SK-N-SH treated with all-trans-retinoic acid at 6 μM for 48 hours (cell line): ENCODE data around the gene PWWP2B.

Experiments
- ATAC-seq: fragments of 200-7000 bp; cut with Tn5 transposase; 3 replicates; pipeline ENCODE4 v1.9.1; 2020; ENCODE audit warnings: mild to moderate bottlenecking, moderate library complexity
- ARNTL ChIP-seq: fragments of 450-650 bp; formaldehyde crosslinking; IDR thresholded peaks from 2 replicates; pipeline ENCODE4 v1.5.0; 2020; ENCODE audit warnings: low read depth, mild to moderate bottlenecking, moderate library complexity, borderline replicate concordance
- BACH2 ChIP-seq: fragments of 250-450 bp; sonication (Bioruptor Pico); IDR thresholded peaks from 2 replicates; pipeline ENCODE4 v1.9.0; 2021; ENCODE audit warnings: mild to moderate bottlenecking, borderline replicate concordance
- CSDC2 ChIP-seq: fragments of 250-450 bp; sonication (Bioruptor Pico); IDR thresholded peaks from 2 replicates; pipeline ENCODE4 v1.5.0; 2020; ENCODE audit warnings: mild to moderate bottlenecking, moderate library complexity
- ESRRG ChIP-seq: fragments of 250-450 bp; sonication (Bioruptor Pico); IDR thresholded peaks from 2 replicates; pipeline ENCODE4 v1.6.1; 2021; ENCODE audit warnings: mild to moderate bottlenecking
- GLIS3 ChIP-seq: fragments of 250-450 bp; sonication (Bioruptor Pico); IDR thresholded peaks from 2 replicates; pipeline ENCODE4 v1.5.0; 2020; ENCODE audit warnings: mild to moderate bottlenecking, moderate library complexity
- ISL1 ChIP-seq: fragments of 250-450 bp; sonication (Bioruptor Pico); IDR thresholded peaks from 2 replicates; pipeline ENCODE4 v2.1.2; 2022; ENCODE audit warnings: mild to moderate bottlenecking, moderate library complexity
- OSR1 ChIP-seq: fragments of 250-450 bp; sonication (Bioruptor Pico); IDR thresholded peaks from 2 replicates; pipeline ENCODE4 v1.8.0; 2022; ENCODE audit warnings: moderate library complexity, mild to moderate bottlenecking, inconsistent platforms
- PPARA ChIP-seq: fragments of 250-450 bp; sonication (Bioruptor Pico); IDR thresholded peaks from 2 replicates; pipeline ENCODE4 v1.5.0; 2020; ENCODE audit warnings: mild to moderate bottlenecking, borderline replicate concordance
- RARB ChIP-seq: fragments of 250-450 bp; sonication (Bioruptor Pico); IDR thresholded peaks from 2 replicates; pipeline ENCODE4 v1.8.0; 2021; ENCODE audit warnings: mild to moderate bottlenecking, moderate library complexity
- SNAI2 ChIP-seq: fragments of 250-450 bp; sonication (Bioruptor Pico); IDR thresholded peaks from 2 replicates; pipeline ENCODE4 v1.5.0; 2020; ENCODE audit warnings: mild to moderate bottlenecking, moderate library complexity
- TCF4 ChIP-seq: fragments of 250-450 bp; sonication (Bioruptor Pico); IDR thresholded peaks from 2 replicates; pipeline ENCODE4 v1.8.0; 2021; ENCODE audit warnings: mild to moderate bottlenecking, moderate library complexity, borderline replicate concordance
- ZC3H10 ChIP-seq: fragments of 250-450 bp; sonication (Bioruptor Pico); IDR thresholded peaks from 2 replicates; pipeline ENCODE4 v1.5.1; 2021; ENCODE audit warnings: mild to moderate bottlenecking, moderate library complexity
- ZFP3 ChIP-seq: fragments of 250-450 bp; sonication (Bioruptor Pico); IDR thresholded peaks from 2 replicates; pipeline ENCODE4 v1.5.0; 2020; ENCODE audit warnings: mild to moderate bottlenecking, moderate library complexity
- ZFP30 ChIP-seq: fragments of 450-650 bp; formaldehyde crosslinking; IDR thresholded peaks from 2 replicates; pipeline ENCODE4 v1.5.0; 2022; ENCODE audit warnings: mild to moderate bottlenecking, moderate library complexity
- ZNF565 ChIP-seq: fragments of 450-650 bp; formaldehyde crosslinking; conservative IDR thresholded peaks from 2 replicates; pipeline ENCODE4 v1.5.0; 2020; ENCODE audit warnings: low read depth, mild to moderate bottlenecking, moderate library complexity
- ZNF70 ChIP-seq: fragments of 450-650 bp; formaldehyde crosslinking; IDR thresholded peaks from 2 replicates; pipeline ENCODE4 v1.5.0; 2020; ENCODE audit warnings: mild to moderate bottlenecking, moderate library complexity
- ZNF8 ChIP-seq: fragments of 450-650 bp; formaldehyde crosslinking; IDR thresholded peaks from 2 replicates; pipeline ENCODE4 v1.5.0; 2020; ENCODE audit warnings: mild to moderate bottlenecking, moderate library complexity
- TF ChIP-seq, protein P1 (sequence below): fragments of 250-450 bp; sonication (Bioruptor Pico); IDR thresholded peaks from 2 replicates; pipeline ENCODE4 v1.5.1; 2021; ENCODE audit warnings: mild to moderate bottlenecking, moderate library complexity
- TF ChIP-seq, protein P2 (sequence below): fragments of 250-450 bp; sonication (Bioruptor Pico); IDR thresholded peaks from 2 replicates; pipeline ENCODE4 v1.5.1; 2020; ENCODE audit warnings: low read depth, mild to moderate bottlenecking, moderate library complexity
- TF ChIP-seq, protein P3 (sequence below): fragments of 250-450 bp; sonication (Bioruptor Pico); IDR thresholded peaks from 2 replicates; pipeline ENCODE4 v1.8.0; 2021; ENCODE audit warnings: low read depth, mild to moderate bottlenecking, moderate library complexity, borderline replicate concordance
- TF ChIP-seq, protein P4 (sequence below): fragments of 250-450 bp; sonication (Bioruptor Pico); IDR thresholded peaks from 2 replicates; pipeline ENCODE4 v1.8.0; 2020; ENCODE audit warnings: mild to moderate bottlenecking, moderate library complexity, borderline replicate concordance

Gene PWWP2B

DNA sequence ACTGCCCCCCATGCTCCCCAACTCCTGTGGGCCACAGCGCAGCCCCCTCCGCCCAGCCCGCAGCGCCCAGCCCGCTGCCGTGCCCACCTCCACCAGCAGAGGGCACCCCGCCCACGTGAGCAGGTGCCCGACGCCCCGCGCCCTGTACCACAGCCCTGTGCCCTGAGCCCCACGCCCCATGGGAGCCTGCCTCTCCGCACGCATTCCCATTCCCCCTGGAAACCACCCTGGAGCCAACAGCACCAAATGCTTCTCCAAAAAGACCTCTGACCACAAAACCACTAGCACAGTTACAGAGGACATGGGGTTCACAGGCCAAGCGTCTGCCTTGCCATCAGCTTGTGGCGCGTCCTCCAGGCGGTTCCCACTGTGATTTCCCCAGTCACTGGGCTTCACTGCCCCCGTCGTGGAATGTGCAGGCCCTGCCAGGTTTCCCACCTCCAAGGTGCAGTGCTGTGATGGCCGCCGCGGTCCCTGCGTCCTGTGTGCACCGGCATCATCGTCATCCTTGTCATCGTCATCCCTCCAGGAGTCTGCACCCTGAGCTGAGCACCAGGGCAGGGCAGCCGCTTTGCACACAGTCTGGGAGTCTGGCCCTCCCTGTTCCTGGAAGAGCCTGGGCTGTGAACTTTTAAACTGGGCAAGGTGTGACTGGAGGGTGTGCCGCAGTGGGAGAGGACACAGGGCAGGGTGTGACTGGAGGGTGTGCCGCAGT lies 61.7 kb downstream of the PWWP2B start:
- peak; percentile 90 for ATAC-seq
- no peak for TF ChIP-seq GLIS3 (CRISPR knock-in tag)
- TF ChIP-seq RARB, result no peak
- no peak for TF ChIP-seq BACH2
- no peak for TF ChIP-seq ZFP3 (CRISPR knock-in tag)
- no peak for TF ChIP-seq OSR1 (CRISPR knock-in tag)
- TF ChIP-seq, protein P1, sequence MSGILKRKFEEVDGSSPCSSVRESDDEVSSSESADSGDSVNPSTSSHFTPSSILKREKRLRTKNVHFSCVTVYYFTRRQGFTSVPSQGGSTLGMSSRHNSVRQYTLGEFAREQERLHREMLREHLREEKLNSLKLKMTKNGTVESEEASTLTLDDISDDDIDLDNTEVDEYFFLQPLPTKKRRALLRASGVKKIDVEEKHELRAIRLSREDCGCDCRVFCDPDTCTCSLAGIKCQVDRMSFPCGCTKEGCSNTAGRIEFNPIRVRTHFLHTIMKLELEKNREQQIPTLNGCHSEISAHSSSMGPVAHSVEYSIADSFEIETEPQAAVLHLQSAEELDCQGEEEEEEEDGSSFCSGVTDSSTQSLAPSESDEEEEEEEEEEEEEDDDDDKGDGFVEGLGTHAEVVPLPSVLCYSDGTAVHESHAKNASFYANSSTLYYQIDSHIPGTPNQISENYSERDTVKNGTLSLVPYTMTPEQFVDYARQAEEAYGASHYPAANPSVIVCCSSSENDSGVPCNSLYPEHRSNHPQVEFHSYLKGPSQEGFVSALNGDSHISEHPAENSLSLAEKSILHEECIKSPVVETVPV (CRISPR knock-in tag), result no peak
- TF ChIP-seq SNAI2 (CRISPR knock-in tag), result no peak
- no peak for TF ChIP-seq ISL1
- no peak for TF ChIP-seq CSDC2 (CRISPR knock-in tag)
- TF ChIP-seq TCF4, result no peak
- no peak for TF ChIP-seq ZNF70 (CRISPR knock-in tag)

DNA sequence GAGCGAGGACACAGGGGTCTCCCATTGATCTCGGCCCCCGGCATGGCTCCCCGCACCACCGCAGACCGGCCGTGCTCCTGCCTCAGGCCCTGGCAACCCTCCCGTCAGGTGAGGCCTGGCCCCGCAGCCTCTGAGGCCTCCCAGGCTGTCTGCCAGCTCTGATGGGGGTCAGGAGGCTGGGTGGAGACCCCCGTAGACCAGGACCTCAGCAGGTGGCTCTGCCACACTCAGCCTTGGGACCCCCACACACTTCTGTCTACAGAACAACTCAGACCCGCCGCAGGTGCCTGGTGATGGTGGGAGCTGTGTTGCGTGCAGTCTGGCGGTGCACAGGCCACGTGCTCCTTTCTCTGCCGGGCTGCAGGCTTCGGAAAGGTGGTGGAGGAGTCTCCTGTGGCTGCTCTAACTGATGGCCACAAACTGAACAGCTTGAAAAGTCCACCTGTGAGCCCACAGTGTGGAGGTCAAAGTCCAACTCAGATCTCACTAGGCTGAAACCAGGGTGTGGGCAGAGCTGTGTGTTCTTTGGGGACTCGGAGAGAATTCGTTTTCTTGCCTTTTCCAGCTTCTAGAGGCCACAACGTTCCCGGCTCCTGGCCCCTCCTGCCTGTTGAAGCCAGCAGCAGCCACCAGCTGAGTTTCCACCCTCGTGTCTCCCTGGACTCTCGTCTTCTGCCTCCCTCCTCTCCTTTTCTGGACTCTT lies 62.5 kb downstream of the PWWP2B start:
- no peak for ATAC-seq
- no peak for TF ChIP-seq ZFP3 (CRISPR knock-in tag)

DNA sequence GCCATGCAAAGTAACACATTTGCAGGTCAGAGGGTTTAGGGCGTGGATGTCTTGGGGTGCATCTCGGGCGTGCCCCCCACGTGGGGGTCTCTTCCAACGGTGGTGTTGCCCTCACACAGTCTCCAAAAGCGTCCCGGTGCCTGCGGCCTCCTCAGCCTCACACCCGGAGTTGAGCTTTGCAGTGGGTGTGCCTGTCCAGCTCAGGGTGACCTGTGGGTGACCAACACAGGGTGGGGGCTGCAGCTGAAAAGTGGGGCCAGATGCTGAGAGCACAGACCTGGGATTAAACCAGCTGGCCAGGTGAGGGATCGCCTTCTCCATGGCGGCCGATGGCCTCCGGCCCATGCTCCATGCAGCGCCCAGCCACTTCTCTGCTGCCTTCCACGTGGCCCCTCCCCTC lies 63.1 kb downstream of the PWWP2B start:
- no peak for ATAC-seq
- no peak for TF ChIP-seq ARNTL (CRISPR knock-in tag)
- no peak for TF ChIP-seq ZFP3 (CRISPR knock-in tag)
- TF ChIP-seq ZNF70 (CRISPR knock-in tag), result no peak
- no peak for TF ChIP-seq ZFP30 (CRISPR knock-in tag)
- no peak for TF ChIP-seq ESRRG (CRISPR knock-in tag)

DNA sequence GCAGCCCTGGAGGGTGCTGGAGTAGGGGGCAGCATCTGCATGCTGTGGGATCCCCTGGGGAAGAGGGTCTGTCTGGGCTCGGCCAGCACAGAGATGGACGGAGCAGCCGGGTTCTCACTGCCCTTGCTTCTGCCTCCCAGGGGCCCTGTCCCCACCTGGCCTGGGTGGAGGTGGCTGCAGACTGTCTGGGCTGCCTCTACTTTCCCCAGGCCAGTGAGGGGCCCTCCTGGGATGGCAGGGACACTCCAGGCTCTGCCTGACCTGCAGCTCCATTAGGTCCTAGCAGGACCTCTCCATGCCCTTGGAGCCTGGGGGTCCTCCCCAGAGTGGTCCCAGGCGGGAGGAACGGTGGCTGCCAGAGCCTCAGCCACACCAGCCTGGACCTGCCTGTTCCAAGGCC lies 63.7 kb downstream of the PWWP2B start:
- no peak for TF ChIP-seq PPARA (CRISPR knock-in tag)
- no peak for TF ChIP-seq ARNTL (CRISPR knock-in tag)
- TF ChIP-seq, protein P2, sequence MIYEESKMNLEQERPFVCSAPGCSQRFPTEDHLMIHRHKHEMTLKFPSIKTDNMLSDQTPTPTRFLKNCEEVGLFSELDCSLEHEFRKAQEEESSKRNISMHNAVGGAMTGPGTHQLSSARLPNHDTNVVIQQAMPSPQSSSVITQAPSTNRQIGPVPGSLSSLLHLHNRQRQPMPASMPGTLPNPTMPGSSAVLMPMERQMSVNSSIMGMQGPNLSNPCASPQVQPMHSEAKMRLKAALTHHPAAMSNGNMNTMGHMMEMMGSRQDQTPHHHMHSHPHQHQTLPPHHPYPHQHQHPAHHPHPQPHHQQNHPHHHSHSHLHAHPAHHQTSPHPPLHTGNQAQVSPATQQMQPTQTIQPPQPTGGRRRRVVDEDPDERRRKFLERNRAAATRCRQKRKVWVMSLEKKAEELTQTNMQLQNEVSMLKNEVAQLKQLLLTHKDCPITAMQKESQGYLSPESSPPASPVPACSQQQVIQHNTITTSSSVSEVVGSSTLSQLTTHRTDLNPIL, result no peak
- no peak for TF ChIP-seq TCF4
- TF ChIP-seq, protein P3, sequence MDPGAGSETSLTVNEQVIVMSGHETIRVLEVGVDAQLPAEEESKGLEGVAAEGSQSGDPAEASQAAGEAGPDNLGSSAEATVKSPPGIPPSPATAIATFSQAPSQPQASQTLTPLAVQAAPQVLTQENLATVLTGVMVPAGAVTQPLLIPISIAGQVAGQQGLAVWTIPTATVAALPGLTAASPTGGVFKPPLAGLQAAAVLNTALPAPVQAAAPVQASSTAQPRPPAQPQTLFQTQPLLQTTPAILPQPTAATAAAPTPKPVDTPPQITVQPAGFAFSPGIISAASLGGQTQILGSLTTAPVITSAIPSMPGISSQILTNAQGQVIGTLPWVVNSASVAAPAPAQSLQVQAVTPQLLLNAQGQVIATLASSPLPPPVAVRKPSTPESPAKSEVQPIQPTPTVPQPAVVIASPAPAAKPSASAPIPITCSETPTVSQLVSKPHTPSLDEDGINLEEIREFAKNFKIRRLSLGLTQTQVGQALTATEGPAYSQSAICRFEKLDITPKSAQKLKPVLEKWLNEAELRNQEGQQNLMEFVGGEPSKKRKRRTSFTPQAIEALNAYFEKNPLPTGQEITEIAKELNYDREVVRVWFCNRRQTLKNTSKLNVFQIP (CRISPR knock-in tag), result no peak
- no peak for TF ChIP-seq GLIS3 (CRISPR knock-in tag)
- TF ChIP-seq BACH2, result no peak
- no peak for TF ChIP-seq ZNF8 (CRISPR knock-in tag)
- TF ChIP-seq, protein P4, sequence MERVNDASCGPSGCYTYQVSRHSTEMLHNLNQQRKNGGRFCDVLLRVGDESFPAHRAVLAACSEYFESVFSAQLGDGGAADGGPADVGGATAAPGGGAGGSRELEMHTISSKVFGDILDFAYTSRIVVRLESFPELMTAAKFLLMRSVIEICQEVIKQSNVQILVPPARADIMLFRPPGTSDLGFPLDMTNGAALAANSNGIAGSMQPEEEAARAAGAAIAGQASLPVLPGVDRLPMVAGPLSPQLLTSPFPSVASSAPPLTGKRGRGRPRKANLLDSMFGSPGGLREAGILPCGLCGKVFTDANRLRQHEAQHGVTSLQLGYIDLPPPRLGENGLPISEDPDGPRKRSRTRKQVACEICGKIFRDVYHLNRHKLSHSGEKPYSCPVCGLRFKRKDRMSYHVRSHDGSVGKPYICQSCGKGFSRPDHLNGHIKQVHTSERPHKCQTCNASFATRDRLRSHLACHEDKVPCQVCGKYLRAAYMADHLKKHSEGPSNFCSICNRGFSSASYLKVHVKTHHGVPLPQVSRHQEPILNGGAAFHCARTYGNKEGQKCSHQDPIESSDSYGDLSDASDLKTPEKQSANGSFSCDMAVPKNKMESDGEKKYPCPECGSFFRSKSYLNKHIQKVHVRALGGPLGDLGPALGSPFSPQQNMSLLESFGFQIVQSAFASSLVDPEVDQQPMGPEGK (CRISPR knock-in tag), result no peak
- TF ChIP-seq ZNF70 (CRISPR knock-in tag), result no peak
- TF ChIP-seq ZC3H10 (CRISPR knock-in tag), result no peak
- ATAC-seq, result no peak

DNA sequence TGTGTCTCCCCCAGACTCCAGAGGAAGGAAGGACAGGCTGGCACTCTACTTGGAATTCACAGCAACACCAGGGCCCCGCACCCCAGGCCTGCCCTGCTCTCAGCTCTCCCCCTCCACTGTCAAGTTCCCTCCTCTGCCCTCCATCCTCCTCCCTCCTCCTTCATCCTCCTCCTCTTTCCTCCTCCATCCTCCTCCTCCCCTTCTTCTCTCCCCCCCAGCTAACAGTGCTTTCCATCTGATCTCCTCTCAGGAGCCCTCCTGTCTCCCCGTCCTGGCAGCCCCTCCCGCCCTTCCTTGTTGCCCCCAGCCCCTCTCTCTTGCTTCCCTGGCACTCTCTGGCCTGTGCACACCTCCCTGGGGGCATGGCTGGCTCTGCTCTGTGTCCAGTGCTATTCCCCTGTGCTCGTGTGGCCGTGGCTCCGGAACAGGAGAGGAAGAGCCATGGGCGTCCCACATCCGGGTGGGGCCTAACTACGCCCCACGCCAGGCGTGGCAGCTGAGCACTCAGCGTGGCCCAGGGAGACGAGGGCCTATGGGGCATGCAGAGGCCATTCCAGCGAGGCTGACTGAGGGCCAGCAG lies 64.2 kb downstream of the PWWP2B start:
- TF ChIP-seq, protein P3 (CRISPR knock-in tag), result no peak
- TF ChIP-seq RARB (no peak), ZNF565 (CRISPR knock-in tag) (no peak), ZNF8 (CRISPR knock-in tag) (no peak), ARNTL (CRISPR knock-in tag) (no peak)
- TF ChIP-seq, protein P1 (CRISPR knock-in tag), result no peak
- TF ChIP-seq, all 23 proteins: peak for 0
- ATAC-seq, result no peak
